K562 (cell line): ENCODE measurements around the gene CERS6. TPM values are rescaled to one million over a fixed set of nuclear protein-coding genes. Genes with fewer than 3 reads are reported as not detected.

Source experiments
- ATAC-seq: fragments of 200-7000 bp; cut with Tn5 transposase; 3 replicates; pipeline ENCODE4 v1.9.1; 2020; ENCODE audit warnings: moderate library complexity
- BruUV-seq: library from RNA; stranded (reverse); fragments of 400-500 nt; replicated peaks from 2 replicates; lab custom pipeline; 2021; lab: Mats Ljungman, UMichigan
- CTCF ChIA-PET: fragments of 300-600 bp; formaldehyde crosslinking; extraction: SDS; loops from one replicate; lab custom pipeline; 2021; ENCODE audit warnings: low intra/inter-chr PET ratio; lab: Yijun Ruan, JAX
- POLR2A ChIA-PET: fragments of 300-600, 350-650 bp; sonication (Branson Sonifier 250); formaldehyde crosslinking; extraction: SDS; loops from one replicate; lab custom pipeline; 2021; ENCODE audit warnings: antibody characterized with exemption, inconsistent platforms; lab: Yijun Ruan, JAX
- DNase-seq, 4 experiments: peaks; one replicate each; pipeline versions ENCODE4 v3.0.0 to v3.0.0-alpha.2; 2011 to 2018; ENCODE audit warnings: low spot score in 3 of 4, mixed read lengths in 3 of 4; ENCODE audit errors: extremely low read depth in 1 of 4
- FAIRE-seq: peaks from 2 replicates; lab custom pipeline; 2011; peaks lifted over from hg19 to GRCh38; lab: Jason Lieb, UNC
- H2AFZ ChIP-seq: 2 replicates; pipeline ENCODE4 v1.6.0; 2011; ENCODE audit warnings: low read depth, low read length, control low read depth, inconsistent platforms
- H3K27ac ChIP-seq: fragments of 200-600 bp; 3 replicates; pipeline ENCODE4 v1.8.0; 2011; ENCODE audit warnings: low read depth, mild to moderate bottlenecking, control low read depth, inconsistent platforms, low read length, moderate library complexity, mixed read lengths; ENCODE audit errors: extremely low read depth
- H3K27me3 ChIP-seq, 2 experiments: fragments of 300-600 bp in 1 of 2; 2 replicates in 1 of 2; 3 replicates in 1 of 2; pipeline versions ENCODE4 v1.6.0 to v1.8.0; 2011; ENCODE audit warnings: inconsistent platforms in 2 of 2, low read length in 2 of 2, mild to moderate bottlenecking in 1 of 2, mixed read lengths in 1 of 2, moderate library complexity in 1 of 2; ENCODE audit not compliant: control insufficient read depth in 2 of 2, insufficient read depth in 2 of 2
- H3K36me3 ChIP-seq: fragments of 300-600 bp; 3 replicates; pipeline ENCODE4 v1.8.0; 2011; ENCODE audit warnings: mild to moderate bottlenecking, low read length, inconsistent platforms; ENCODE audit not compliant: control insufficient read depth, insufficient read depth
- H3K4me1 ChIP-seq, 2 experiments: fragments of 200-600 bp in 1 of 2; replicated peaks in 1 of 2; 2 replicates in 1 of 2; 3 replicates in 1 of 2; pipeline versions ENCODE4 v1.5.1 to v1.8.0; 2011; ENCODE audit warnings: inconsistent platforms in 2 of 2, low read length in 2 of 2, mild to moderate bottlenecking in 1 of 2, mixed read lengths in 1 of 2, moderate library complexity in 1 of 2; ENCODE audit not compliant: control insufficient read depth in 2 of 2, insufficient read depth in 2 of 2
- H3K4me2 ChIP-seq: 2 replicates; pipeline ENCODE4 v1.6.1; 2011; ENCODE audit warnings: low read length, control low read depth, inconsistent platforms, mixed read lengths; ENCODE audit not compliant: insufficient read depth
- H3K4me3 ChIP-seq: fragments of 200-600 bp; sonication (generic), shearing (Covaris generic); 2 replicates; pipeline ENCODE4 v1.5.1; 2016; ENCODE audit warnings: control low read depth, inconsistent platforms
- H3K79me2 ChIP-seq: fragments of 200-600 bp; 3 replicates; pipeline ENCODE4 v1.8.0; 2011; ENCODE audit warnings: low read length, inconsistent platforms; ENCODE audit not compliant: control insufficient read depth, insufficient read depth
- H3K9ac ChIP-seq, 2 experiments: 2 replicates each; pipeline versions ENCODE4 v1.6.0 to v1.6.1; 2011; ENCODE audit warnings: low read depth in 2 of 2, low read length in 2 of 2, control low read depth in 1 of 2, inconsistent platforms in 1 of 2, mild to moderate bottlenecking in 1 of 2, mixed read lengths in 1 of 2; ENCODE audit not compliant: insufficient read depth in 1 of 2
- H3K9me1 ChIP-seq: one replicate; pipeline ENCODE4 v1.6.0; 2011; ENCODE audit warnings: inconsistent platforms, mild to moderate bottlenecking, low read length, moderate library complexity; ENCODE audit not compliant: control insufficient read depth, insufficient read depth
- H3K9me3 ChIP-seq: replicated peaks from 2 replicates; pipeline ENCODE4 v1.5.1; 2011; ENCODE audit warnings: low read depth, low read length, inconsistent platforms; ENCODE audit not compliant: control insufficient read depth, insufficient read depth
- H4K20me1 ChIP-seq: replicated peaks from 2 replicates; pipeline ENCODE4 v1.6.1; 2011; ENCODE audit warnings: low read length, inconsistent platforms, mixed read lengths; ENCODE audit not compliant: control insufficient read depth, insufficient read depth
- ATF3 ChIP-seq, 2 experiments: fragments of 450-650 bp in 1 of 2; sonication (generic) in 1 of 2; formaldehyde crosslinking in 1 of 2; IDR thresholded peaks in 1 of 2; conservative IDR thresholded peaks in 1 of 2; 2 replicates each; pipeline versions ENCODE4 v1.6.1 to v1.8.1; 2016 to 2023; ENCODE audit warnings: mild to moderate bottlenecking in 2 of 2, moderate library complexity in 2 of 2, inconsistent platforms in 1 of 2, missing genetic modification reagents in 1 of 2
- C11orf30 ChIP-seq: fragments of 450-650 bp; IDR thresholded peaks from 2 replicates; pipeline ENCODE4 v1.6.1; 2016; ENCODE audit warnings: low read depth, mild to moderate bottlenecking
- FUS ChIP-seq: fragments of 200-400 bp; formaldehyde crosslinking; optimal IDR thresholded peaks from 2 replicates; pipeline ENCODE3; 2017; ENCODE audit warnings: low read depth, low read length
- HEY1 ChIP-seq: fragments of 250-450 bp; sonication (Bioruptor Pico); IDR thresholded peaks from 2 replicates; pipeline ENCODE4 v1.5.0; 2020; ENCODE audit warnings: mild to moderate bottlenecking, moderate library complexity, borderline replicate concordance
- JUN ChIP-seq, 2 experiments: sonication (generic) in 1 of 2; formaldehyde crosslinking in 1 of 2; IDR thresholded peaks; 2 replicates each; pipeline versions ENCODE4 v1.6.1 to v1.8.0; 2012 to 2022; ENCODE audit warnings: borderline replicate concordance in 2 of 2, mild to moderate bottlenecking in 2 of 2, improper control_type of control experiment in 1 of 2, low read depth in 1 of 2, low read length in 1 of 2, missing genetic modification reagents in 1 of 2
- MAFF ChIP-seq: IDR thresholded peaks from 2 replicates; pipeline ENCODE4 v1.6.1; 2012; ENCODE audit warnings: low read length, improper control_type of control experiment
- MAFK ChIP-seq: IDR thresholded peaks from 2 replicates; pipeline ENCODE4 v1.6.1; 2011; ENCODE audit warnings: low read length, improper control_type of control experiment
- SIN3A ChIP-seq, 2 experiments: fragments of 150-350 bp in 1 of 2; IDR thresholded peaks; 2 replicates each; pipeline ENCODE4 v1.6.1; 2011 to 2016; ENCODE audit warnings: borderline replicate concordance in 2 of 2, low read depth in 2 of 2, low read length in 2 of 2, mild to moderate bottlenecking in 2 of 2, moderate library complexity in 2 of 2; ENCODE audit not compliant: control insufficient read depth in 1 of 2
- SNRNP70 ChIP-seq: fragments of 200-400 bp; formaldehyde crosslinking; optimal IDR thresholded peaks from 2 replicates; pipeline ENCODE3; 2017; ENCODE audit warnings: low read depth, low read length
- TSC22D4 ChIP-seq: fragments of 450-650 bp; IDR thresholded peaks from 2 replicates; pipeline ENCODE4 v1.6.1; 2016; ENCODE audit warnings: missing genetic modification characterization, missing biosample characterization, control low read depth
- ZBTB11 ChIP-seq, 3 experiments: fragments of 200-800 bp in 1 of 3; fragments of 250-450 bp in 1 of 3; fragments of 450-650 bp in 1 of 3; sonication (Bioruptor Pico) in 1 of 3; sonication (Bioruptor generic) in 1 of 3; formaldehyde crosslinking in 1 of 3; IDR thresholded peaks; 2 replicates each; pipeline versions ENCODE4 v1.6.1 to v1.8.0; 2016 to 2022; ENCODE audit warnings: mild to moderate bottlenecking in 2 of 3, missing genetic modification characterization in 2 of 3, missing compliant biosample characterization in 1 of 3, moderate library complexity in 1 of 3
- ZBTB49 ChIP-seq: sonication (generic); formaldehyde crosslinking; IDR thresholded peaks from 2 replicates; pipeline ENCODE4 v1.8.0; 2022; ENCODE audit warnings: missing genetic modification reagents, mild to moderate bottlenecking, borderline replicate concordance
- ZNF316 ChIP-seq: fragments of 450-650 bp; IDR thresholded peaks from 2 replicates; pipeline ENCODE4 v1.6.1; 2016
- WGBS: fragments of 100-300 bp; shearing (Covaris generic); methylation state at CpG from one replicate; pipeline ENCODE4 v1.1.6; 2016; ENCODE audit warnings: low coverage, mixed read lengths; ENCODE audit not compliant: insufficient coverage; ENCODE audit errors: missing lambda C conversion rate; 5-methylcytosine and 5-hydroxymethylcytosine counted together
- in situ Hi-C: fragments of 300-500 bp; cut with MboI; formaldehyde crosslinking; loops from 4 replicates; pipeline ENCODE4 v1.15.0; 2018; ENCODE audit warnings: inconsistent platforms, mixed read lengths
- intact Hi-C: fragments of 100-400 bp; cut with micrococcal nuclease; formaldehyde crosslinking; loops from 2 replicates; pipeline ENCODE4 v1.14.2; 2022
- polyA plus RNA-seq, 8 experiments: library from polyadenylated mRNA; depleted of rRNA in 4 of 8; stranded (reverse) in 5 of 8; unstranded in 3 of 8; fragments of >200 nt; fragmentation: Nextera tagmentation in 2 of 8; fragmentation: Illumina TruSeq in 1 of 8; extraction: Ambion mirVana in 2 of 8; extraction: Trizol in 1 of 8; gene quantifications; 2 replicates each; pipeline versions ENCODE4 v1.2.1 to v1.2.3, GENCODE V29; 2011 to 2014; ENCODE audit warnings: inconsistent platforms in 1 of 8, missing spikeins in 1 of 8
- total RNA-seq, 7 experiments: library from RNA; depleted of rRNA in 6 of 7; stranded (reverse); fragments of >200 nt in 6 of 7; fragmentation: Illumina TruSeq in 2 of 7; extraction: Trizol in 2 of 7; gene quantifications; 2 replicates each; pipeline versions ENCODE4 v1.2.1 to v1.2.3, GENCODE V29; 2011 to 2021; ENCODE audit warnings: low replicate concordance in 1 of 7

The CERS6 gene
- total and polyA plus RNA-seq, 9 of the 15 experiments (the other 6 are each of a cell fraction or from before 2014, with no cell fraction given) = 1.6 to 13.6 (median 11.4) TPM

GRCh38 chr2:168731616-168732015, 275.5 kb downstream of the CERS6 start:
- Histone ChIP-seq H3K9me1 (no peaks in the 10 kb centered on the region), H3K36me3 (no peaks in the 10 kb centered on the region; the same call in 2 of the 3 replicates), H3K4me1 (peaks cover 0 to 5% of the 10 kb centered on the region in 2 experiments; a peak in 2 of 5 replicates), H3K27me3 (no peaks in the 10 kb centered on the region), H4K20me1 (no peaks in the 10 kb centered on the region), H3K27ac (no peak overlapping the region), H3K79me2 (no peaks in the 10 kb centered on the region), H3K4me2 (no peak overlapping the region), H2AFZ (no peak overlapping the region), H3K9ac (no peak overlapping the region), H3K9me3 (no peaks in the 10 kb centered on the region), H3K4me3 (no peak overlapping the region)
- ChIA-PET POLR2A (interaction anchor here (0.6 kb wide), 1 partner anchor 374 kb away, joined by 3 read pairs; no protein-coding TSS in a partner anchor), CTCF (no interaction called here)
- FAIRE-seq = peak; percentile 23
- in situ Hi-C loops = no loop called here
- WGBS = 24% methylated on average over 3 of the region's 3 CpGs
- intact Hi-C loops = no loop called here
- DNase-seq = peak in 1 of 4 experiments; percentile 44
- ATAC-seq = peak; percentile 33; the same call in 1 of the 3 replicates
- no TSS peak for BruUV-seq
- TF ChIP-seq ZBTB49 (CRISPR knock-in tag) (no peak), ZNF316 (peak; percentile 96), JUN (IDR thresholded peaks at IDR 0.05; ENCODE audit: borderline replicate concordance, low read depth, low read length) (peak; percentile 53; the same call in 1 of the 2 replicates), JUN (CRISPR knock-in tag; IDR thresholded peaks at IDR 0.05; ENCODE audit: borderline replicate concordance) (no peak), FUS (no peak), ATF3 (IDR thresholded peaks at IDR 0.05) (peak; percentile 71), ATF3 (CRISPR knock-in tag; conservative IDR thresholded peaks at IDR 0.05) (no peak), SIN3A (IDR thresholded peaks at IDR 0.05; ENCODE audit: borderline replicate concordance in 2 of 2, control insufficient read depth in 1 of 2, low read depth in 2 of 2, low read length in 2 of 2) (no peak), HEY1 (CRISPR knock-in tag) (no peak), ZBTB11 (CRISPR knock-in tag; IDR thresholded peaks at IDR 0.05) (no peak), MAFK (peak; percentile 98), SNRNP70 (no peak), C11orf30 (peak; percentile 95), TSC22D4 (no peak), MAFF (peak; percentile 98)
